ENCODE results near the gene WDR86.

The WDR86 gene

DNA sequence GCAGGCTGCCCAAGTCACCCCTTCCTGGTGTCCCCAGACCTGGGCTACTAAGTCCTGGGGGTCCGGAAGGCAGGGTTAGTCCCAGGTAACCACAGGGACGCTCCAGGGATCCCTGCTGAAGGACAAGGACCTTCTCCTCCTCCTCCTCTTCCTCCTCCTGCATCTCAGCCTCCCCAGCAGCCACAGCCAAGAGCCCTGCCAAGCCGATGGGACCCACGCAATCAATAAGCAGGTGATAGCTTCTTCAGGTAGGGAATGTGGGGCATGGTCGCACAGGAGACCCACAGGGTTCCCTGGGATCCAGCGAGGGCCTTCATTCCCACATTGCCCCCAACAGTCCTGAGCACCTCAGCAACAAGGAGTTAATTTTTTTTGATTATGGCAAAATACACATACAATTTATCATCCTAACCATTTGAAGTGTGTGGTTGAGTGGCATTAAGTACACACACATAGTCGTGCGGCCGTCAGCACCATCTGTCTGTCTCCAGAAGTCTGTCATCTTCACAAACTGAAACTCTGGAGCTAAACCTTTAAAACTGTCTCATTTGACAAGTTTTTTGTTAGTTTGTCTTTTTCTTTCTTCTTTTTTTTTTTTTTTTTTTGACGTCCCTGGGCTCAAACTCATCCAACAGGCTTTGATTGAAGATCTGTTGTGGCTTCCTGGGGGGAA, 18.0 kb upstream of the WDR86 start:
- DNase-seq: no peak

DNA sequence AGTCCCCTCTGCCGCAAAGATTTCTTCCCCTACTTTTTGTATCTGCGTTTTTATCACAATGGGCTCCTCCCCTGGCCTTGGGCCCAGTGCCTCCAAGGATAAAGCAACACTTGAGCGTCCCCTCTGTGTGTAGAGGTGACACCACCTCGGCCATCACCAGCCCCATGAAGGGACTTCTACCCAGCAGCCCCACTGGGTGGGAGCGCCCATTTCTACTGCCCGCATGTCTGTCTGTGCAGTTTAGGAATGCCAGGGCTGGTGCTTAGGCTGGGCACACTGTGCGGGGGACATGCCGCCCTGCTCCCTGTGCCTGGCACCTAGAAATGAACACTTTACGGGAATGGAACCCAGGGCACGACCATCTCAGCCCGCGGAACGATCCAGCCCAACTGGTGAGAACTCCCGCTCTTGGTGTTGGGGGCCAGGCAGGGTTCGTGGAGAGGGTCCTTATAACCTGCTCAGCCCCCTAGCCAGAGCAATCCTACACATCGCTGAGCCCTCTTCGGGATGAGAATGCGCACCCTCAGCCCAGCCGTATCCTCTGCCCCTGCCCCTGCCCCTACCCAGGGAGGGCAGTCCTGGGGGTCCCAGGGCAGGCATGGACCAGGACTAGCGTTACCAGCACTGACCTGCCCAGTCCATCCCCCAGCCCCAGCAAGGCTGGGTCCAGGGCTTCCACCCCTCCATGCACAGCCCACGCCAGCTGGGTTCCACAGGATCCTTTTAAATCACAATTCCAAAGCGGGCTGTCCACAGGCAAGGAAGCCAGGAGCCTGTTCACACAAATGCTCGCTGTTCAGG, 17.3 kb upstream of the WDR86 start:
- DNase-seq: no peak

DNA sequence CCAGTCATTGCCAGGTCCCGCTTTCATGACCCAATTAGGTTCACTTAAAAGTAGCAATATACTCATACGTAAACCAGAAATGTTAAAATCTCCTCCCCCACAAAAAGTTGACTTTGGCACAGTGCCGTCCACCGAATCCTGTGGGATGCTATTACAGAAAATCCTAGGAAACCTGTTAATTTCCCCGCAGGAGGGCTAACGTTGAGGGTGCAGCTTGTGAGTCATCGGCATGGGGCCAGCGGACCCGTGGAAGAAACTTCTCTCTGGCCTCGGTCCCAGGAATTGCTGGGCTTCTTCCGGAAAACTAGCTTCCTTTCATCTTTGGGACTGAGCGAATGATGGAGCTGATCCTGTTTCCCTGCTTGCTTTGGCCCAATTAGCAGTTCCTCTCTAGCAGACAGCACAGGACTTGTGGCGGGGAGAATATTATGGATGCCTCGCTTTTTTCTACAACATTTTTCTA, 16.6 kb upstream of the WDR86 start:
- no peak for DNase-seq

DNA sequence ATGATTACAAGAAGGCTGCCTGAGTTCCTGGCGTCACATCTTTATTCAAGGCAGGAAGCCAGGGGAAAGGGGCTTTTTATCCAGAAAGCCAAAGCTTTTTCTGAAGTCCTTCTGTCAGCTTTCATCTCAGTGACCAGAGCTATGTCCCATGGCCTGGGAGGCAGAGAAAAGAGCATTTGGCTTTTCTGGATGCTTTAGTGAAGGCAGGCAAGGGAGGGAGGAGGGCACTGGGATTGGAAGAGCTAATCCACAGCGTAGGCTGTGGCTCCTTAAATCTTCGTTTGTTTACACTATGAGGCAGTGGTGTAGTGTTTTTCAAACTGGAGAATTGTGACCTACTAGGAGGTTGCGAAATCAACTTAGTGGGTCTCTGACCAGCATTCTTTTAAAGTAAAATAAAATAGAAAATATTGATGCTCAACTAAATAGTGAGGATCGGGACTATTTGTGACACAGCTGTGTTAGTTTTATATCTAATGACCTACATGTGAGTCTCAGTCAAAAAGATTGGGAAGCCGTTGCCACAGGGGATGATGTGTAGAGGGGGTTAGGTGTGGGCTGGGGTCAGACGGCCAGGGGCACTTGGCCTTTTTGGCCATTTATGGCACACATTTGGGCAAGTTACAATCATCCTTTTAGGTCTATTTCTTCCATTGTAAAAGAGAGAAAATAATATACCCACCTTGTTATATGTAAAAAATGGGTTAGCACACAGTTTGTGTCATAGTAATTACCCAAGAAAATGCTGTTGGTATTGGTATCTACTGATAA, 16.0 kb upstream of the WDR86 start:
- DNase-seq: no peak

DNA sequence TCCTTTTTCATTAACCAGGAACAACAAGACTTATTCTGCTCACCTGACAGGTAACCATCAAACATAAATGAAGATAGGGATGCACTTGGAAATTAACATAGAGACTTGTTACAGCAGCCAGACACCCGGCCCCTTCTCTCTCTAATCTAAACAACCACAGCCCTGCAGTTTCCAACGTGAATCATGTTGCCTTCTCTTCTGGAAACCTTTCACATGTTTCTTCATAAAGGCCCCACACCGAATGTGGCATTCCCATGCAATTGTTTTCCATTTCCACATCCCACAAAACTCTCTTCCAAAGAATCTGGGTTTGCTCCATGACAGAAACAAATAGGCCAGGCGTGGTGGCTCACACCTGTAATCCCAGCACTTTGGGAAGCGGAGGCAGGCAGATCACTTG, 15.0 kb upstream of the WDR86 start:
- no peak for DNase-seq

DNA sequence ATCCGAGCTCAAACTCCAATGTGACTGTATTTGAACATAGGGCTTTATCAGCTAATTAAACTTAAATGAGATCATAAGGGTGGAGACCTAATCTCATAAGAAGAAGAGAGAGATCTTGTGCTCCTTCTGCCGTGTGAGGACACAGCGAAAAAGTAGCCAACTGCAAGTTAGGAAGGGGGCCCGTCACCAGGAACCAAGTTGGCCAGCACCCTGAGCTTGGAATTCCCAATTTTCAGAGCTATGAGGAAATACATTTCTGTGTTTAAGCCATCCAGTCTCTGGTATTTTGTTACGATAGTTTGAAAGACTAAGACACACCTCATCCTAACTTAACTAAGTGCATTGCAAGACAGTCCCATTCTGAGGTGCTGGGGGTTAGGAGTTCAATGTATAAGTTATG, 14.1 kb upstream of the WDR86 start:
- no peak for DNase-seq

DNA sequence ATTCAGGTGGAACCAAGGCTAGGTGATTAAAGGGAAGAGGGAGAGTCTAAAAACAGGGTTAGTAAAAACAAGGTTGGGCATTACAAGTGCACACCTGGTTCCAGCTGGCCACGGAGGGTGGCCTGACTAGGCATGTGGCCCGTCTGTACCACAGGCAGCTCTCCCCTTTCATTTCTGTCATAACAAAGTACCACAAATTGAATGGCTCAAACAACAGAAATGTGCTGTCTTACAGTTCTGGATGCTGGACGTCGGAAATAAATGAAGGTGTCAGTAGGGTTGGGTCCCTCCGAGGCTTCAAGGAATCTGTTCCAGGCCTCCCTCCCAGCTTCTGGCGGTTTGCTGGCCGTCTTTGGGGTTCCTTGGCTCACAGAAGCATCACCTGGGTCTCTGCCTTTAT, 13.4 kb upstream of the WDR86 start:
- DNase-seq: no peak

DNA sequence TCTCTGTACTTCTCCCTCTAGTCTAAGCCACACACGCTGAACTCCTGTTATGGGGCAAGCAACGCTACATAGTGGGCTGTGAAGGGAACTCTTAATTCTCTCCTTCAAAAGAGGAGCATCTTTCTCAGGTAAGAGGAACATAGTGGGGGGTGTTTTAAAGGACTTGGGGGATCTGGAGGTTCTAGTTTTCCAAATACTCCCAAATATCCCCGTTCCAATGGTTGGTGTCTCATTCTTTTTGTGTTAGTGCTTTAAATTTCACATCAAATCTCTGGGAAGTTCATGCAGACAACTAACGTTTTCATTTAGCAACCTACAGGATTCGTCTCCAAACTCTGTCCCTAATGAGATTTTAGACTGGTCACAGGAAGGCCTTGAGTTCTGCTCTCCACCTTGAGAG, 12.4 kb upstream of the WDR86 start:
- DNase-seq: no peak

DNA sequence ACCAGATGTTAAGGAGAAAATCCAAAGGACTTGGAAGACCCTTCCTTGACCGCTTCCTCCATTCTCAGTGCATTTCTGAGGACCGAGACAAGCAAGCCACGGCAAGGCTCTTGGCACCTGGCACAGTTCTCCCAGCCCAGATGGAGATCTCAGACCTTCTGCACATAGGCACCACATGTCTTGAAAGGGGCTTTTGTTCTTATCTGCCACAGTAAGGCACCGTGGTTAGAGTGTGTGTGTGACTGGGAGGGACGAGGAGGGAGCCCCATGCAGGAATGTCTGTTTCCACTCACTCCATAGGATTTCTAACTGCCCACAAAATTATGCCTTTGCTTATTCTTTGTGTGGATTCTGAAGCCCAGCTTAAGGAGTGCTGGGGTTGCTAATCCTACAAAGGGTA, 10.3 kb upstream of the WDR86 start:
- no peak for DNase-seq

DNA sequence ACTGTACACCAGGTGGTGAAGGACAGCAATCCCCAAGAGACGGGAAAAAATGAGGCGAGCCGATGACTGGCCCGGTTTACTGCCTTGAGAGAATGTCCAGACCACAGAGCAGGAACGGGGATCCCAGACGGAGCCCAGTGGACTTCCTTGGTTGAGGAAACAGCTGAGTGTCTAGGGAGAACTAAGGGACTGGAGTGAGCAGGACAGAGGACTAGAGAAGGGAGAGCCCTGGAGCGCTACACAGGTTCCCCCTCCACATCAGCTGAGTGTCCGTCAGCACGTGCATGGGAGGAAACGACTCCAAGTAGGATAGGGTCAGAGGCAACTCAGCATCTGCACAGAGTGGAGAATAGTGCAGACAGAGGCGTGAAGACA, 7.1 kb upstream of the WDR86 start:
- no peak for DNase-seq

DNA sequence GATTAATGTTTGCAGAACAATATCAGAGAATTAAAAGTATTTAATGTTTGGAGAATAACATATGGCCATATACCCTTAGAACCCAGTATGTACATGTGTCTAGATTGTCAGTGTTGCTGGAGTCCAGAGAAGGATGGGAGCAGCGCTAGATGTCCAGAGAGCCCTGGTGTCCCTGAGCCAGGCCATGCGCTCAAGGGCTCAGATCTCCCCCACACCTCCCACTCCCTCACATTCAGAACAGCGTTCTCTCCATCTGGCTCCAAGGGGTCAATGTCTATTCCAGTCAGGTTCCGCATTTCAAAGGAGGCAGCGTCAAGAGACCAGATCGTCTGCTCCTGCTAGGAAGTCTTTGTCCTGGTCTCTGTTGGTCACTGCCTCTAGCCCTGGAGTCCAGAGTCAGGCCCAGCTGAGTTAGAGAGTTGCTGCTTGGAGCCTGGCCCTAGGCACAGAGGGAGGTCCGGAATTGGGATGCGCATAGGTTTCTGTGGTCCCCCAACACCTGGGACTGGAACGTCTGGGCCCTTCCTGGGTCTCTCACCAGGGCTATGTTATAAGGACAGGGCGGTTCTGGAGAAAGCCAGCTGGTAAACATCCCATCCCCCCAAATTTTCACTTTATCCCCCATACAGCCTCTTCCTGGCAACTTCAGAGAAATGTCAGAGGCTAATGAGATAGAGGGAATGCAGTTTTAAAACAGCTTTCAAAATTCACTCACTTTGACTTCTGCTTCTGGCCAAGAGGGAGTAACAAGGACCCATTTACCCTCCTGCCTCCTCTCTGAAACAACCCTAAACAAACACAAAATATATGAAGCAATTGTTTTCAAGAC, 6.5 kb upstream of the WDR86 start:
- no peak for DNase-seq

DNA sequence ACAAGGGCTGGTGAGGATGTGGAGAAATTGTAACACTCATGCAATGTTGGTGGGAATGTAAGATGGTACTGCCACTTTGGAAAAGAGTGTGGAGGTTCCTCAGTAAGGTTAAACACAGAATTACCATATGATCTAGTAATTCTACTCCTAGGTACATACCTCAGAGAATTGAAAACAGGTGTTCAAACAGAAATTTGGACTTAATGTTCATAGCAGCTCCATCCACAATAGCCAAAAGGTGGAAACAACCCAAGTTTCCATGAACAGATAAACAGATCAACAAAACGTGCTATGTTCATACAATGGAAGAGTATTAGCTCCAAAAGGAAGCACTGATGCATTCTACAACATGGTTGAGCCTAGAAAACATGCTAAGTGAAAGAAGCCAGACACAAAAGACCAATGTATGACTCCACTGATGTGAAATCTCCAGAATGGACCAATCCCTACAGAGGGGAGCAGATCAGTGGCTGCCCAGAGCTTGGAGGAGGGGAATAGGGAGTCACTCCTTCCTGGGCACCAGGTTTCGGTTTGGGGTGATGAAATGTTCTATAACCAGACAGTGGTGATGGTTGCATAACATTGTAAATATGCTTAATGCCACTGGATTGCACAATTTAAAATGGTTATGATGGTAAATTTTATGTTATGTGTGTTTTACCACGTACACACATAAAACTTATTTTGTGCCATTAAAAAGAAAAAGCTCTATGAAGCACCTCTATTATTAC, 5.7 kb upstream of the WDR86 start:
- peak; percentile 73 for DNase-seq

DNA sequence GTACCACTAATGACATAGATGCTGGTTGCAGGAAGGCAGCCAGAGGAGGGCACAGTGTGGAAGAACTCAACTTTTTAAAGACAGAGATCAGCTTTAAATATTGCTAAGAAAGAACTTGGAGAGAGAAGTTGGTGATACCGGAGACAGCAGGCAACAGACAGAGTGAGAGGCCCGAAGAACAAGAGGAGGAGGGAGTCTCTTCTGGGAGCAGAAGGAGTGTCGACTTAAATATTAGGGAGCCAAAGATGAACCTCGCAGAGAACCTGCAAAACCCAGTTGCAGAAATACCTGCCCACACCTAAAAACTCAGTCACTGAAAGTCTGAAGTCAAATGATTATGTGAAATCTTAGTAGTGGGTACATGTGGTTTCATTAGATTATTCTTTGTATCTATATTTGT, 3.4 kb upstream of the WDR86 start:
- DNase-seq: no peak

DNA sequence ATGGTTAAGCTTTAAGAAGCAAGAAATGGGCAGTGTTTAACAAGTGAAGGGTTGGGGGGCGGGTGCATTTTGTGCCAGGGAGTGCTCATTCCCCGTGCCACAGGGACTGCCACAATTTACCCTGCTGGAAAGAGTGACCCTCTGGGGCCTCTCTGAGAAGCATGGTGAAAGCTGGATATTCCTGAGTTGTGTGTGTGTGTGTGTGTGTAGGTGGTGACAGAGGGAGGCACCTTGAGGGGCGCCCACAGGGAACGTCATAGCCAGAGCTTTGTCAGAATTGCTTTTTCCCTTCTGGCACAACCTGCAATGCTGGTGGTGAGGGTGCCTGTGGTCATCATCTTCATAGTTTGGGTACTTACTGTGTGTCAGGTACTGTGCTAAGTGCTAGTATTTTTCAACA, 2.5 kb upstream of the WDR86 start:
- no peak for DNase-seq

DNA sequence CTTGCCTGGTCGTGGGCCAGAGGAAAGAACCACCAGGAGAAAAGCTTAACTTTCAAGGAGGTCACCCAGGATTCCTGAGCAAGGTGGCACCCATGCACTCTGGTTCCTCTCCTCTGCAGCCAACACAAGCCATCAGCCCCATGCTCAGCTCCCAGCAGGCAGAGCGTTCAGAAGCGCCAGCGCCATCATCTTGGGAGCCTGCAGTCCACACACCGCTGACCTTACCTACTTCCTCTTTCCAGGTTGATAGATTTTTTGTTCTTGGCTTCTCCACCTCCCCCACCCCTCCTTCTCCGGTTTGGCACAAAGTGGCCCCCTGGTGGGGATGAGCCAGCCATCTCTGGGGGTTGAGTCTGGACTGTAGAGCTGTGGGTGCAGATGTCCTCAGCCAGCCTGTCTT, 1.7 kb upstream of the WDR86 start:
- peak; percentile 60 for DNase-seq

DNA sequence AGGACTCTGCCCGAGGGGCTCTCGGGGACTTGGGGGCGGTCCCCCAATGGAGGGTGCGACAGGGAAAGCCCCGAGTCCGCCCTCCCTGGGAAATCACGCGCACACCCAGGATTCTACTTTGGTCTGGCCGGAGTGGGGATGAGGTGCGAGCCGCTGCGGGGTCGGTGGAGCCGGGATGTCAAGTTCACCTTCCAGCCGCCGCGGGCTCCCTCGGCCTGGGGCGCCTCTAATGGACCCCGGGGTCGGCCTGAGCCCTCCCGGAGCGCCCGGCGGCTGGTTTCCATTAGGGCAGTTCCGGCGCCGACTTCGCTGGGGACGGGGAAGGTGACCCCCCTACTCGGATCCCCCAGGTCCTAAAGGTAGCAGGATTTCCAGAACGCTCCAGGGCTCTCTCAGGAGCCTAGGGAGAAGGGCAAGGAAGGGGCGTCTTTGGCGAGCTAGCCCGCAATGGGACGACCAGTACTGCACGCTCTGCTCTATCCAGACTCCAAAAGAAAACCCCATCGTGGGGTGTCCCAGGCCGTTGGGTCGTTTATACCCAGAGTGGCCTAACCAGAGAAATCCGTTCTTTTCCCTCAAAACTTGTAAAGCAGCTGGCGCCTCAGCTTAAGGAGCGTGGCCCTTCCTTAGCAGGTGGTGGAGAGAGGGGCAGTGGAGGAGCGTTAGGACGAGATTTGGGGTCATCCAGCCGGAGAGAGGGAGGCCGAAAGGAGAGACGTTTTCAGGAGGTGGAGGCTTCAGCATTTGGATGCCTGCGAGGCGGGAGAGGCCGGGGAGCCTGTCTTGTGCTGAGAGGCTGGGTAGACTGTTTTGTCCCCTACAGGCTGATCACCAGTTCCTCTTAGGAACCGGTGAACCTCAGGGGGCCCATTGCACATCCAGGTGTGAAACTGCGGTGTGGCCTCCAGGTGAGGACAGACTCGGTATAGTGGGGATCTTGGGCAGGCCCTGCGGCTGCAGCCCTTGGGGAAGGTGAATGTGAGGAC, 860 bp upstream of the WDR86 start:
- DNase-seq: no peak

DNA sequence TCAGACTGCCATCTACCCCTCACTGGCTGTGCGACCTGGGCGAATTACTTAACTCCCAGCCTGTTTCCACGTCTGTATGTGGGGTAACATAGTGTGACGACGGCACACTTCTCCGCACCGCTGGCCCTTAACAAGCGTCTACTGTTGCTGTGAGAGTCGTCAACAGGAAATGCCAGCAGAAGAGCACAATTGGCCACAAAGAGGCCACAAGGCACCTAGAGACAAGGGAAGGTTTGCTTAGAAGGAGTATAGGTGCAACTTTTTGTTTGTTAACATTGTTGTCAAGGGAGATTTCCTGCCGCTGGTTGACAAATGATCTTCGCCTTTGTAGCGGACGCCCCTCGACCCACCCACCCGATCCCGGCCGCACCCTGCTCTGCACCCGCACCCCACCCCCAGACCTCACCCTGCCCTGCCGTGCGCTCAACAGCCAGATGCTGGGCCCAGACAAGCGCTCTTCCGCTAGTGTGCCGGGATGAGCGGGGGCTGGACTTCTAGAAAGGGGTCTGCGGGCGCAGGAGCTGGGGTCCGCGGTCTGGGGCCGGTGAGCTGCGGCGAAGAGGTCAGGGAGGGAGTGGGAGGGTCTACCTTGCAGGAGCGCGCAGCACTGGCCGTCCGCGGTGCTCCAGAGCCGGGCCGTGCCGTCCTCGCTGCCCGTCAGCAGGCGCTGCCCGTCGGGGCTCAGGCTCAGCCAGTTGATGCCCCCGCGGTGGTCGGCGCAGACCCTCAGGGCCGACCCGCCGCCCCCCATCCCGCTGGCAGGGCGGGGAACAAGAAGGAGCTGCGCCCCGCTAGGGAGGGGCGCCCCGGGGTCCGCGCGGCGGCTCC, 785 bp downstream of the WDR86 start:
- DNase-seq: no peak

DNA sequence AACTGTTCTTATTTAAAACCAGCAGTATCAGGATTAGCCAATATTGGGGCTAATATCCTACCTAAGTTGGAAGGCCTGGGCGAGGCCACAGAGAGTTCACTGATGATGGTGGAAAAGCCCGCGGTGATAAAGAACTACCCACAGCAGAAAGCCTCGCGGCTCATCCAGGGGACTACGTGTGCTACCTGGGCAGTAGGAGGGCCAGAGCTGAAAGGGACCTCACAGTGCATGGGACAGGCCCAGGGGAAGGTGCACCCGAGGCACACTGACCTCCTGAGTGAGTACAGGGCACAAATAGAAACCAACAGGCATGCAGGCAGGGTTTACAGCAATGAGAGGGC, 1.4 kb downstream of the WDR86 start:
- DNase-seq: no peak

DNA sequence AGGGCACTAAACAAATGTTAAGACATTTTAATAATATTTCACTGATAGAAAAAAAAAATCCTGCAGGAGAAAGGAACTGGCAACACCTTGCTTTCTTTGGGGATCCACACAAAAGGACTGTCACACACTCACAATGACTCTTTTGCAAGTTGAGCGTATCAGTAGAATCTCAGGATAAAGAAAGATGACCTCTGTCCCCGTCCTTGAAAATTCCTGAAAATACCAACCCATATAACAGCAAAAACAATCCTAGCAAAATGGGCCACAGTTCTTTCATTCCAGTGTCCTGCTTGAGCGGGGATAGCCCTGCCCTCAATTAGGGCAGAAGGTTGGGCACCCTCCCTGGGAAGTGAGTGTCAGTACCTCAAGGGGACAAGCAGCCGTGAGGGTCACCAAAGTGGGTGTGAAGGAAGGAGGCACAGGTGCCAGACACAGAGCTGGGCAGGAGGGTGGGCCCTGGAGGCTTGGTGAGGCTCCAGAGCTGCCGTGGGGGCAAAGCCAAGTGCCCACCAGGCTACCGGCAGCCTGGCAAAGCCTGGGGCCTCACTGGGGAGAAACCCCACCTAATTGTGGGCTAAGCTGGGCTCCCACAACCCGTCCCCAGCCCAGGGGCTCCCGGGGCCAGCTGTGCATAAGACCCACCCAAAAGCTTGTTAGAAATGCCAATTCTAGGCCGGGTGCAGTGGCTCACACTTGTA, 2.8 kb downstream of the WDR86 start:
- DNase-seq: no peak

Measured in SIG-M5 (cell line).